ENCODE data around the gene DCTN4.

Gene DCTN4

DNA sequence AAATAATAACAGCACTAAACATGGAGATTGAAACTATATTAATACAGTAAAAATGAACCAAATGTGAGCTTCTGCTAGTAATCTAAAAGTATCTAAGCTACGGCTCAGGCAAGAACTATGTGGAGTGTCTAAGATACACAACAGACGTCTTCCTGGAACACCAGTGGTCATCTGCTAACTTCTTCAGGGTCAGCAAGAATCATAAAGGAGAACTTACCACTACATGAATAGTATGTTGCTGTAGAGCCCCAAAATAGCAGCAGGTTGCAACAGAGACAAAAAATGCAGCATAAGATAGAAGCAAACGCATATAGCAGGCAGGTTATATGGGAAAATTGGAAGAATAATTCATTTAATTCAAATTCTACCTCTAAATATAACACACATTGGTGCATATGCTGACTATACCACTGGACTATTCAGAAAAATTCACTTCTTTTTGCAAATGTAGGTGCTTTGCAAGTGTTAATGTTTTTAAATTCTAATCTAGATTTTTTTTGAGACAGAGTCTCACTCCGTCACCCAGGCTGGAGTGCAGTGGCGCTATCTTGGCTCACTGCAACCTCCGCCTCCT is 27.1 kb downstream of the DCTN4 start:
- no peak for DNase-seq

DNA sequence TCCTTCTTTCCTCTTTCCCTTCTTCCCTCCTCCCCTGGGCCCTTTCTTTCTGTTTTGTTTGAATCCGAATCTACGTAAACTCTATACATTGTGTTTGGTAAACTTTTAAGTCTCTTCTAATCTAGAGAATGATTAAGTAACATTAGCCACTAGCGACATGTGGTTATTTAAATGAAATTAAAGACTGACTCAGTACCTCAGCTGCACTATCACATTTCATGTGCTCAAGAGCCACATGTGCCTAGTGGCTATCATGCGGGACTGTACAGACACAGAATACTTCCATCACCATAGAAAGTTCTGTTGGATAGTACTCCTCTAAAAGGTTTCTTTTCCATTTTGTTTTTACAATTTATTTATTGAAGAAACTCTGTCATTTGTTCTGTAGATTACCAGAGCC is 29.0 kb downstream of the DCTN4 start:
- no peak for DNase-seq

DNA sequence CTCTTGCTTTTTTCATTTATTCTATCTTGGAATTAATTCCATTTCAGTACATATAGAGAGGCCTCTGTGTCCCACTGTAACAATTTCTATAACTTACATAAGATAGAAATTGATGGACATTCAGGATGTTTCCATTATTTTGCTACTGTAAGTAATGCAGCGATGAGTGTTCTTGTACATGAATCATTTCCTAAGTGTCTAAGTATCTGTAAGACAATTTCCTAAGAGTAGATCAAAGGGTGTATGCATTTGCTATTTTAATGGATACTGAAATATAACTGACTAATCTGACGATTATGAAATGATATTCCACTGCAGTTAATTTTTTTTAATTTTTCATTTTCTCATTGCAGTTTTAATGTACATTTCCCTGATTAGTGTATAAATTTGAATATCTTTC is 35.0 kb downstream of the DCTN4 start:
- DNase-seq: no peak

DNA sequence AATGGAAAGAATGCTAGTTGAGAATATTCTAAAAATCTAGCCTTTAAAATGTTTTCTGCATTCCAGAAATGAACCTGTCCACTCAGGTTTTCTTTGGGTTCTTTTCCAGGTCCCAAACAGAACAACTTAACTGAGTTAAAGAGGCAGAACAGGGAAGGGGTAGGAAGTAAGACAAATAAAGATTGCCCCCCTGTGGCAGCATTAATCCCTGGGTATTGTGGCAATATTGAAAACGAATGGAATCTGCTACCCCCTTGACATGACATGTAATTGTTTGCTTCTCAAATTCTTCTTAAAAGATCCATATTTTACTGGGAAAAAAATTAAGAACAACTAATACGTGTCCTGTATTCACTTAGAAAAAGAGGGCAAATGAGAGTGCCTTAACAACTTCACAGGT is 48.7 kb downstream of the DCTN4 start:
- peak; percentile 5 for DNase-seq

DNA sequence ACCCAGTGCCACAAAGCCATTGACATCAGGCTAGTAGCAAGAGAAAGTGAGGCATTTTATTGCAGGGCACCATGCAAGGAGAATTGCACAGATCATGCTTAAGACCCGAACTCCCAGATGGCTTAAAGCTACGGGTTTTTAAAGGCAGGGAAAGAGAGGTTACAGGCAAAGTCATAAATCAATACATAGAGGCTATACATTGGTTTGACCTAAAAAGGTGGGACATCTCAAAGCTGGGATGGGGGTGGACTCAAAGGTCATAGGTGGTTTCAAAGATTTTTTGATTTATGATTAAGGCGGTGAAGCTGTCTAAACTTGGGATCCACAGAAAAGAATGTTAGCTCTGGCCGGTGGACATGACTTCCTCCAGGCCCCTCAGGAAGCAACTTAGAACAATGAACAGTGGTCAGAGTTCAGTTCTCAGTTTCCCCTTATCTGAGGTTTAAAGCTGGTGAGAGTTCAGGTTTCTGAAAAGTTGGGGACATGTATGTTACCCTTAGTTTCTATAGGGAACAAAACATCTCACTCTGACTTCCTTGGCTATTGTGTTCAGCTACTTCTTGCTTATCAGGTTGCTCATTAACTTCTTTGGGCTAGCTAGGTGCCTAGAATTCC is 51.9 kb downstream of the DCTN4 start:
- no peak for DNase-seq

DNA sequence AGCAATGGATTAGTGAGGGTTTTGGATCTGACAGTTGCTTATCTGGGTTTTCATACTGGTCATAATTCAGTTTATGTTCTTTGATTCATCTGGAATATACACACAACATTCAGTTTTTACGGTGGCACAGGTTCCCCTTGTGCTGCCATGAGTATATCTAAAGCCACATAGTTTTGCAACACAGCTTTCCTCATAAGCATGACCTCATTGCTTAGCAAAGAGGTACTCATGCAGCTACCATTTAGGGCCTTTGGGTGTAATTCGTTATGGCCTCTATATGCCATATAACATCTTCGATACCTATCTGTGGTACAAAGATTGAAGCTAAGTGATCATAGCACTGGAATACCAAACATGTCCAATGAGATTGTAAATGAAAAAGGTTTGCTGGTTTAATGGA is 55.1 kb downstream of the DCTN4 start:
- DNase-seq: no peak

DNA sequence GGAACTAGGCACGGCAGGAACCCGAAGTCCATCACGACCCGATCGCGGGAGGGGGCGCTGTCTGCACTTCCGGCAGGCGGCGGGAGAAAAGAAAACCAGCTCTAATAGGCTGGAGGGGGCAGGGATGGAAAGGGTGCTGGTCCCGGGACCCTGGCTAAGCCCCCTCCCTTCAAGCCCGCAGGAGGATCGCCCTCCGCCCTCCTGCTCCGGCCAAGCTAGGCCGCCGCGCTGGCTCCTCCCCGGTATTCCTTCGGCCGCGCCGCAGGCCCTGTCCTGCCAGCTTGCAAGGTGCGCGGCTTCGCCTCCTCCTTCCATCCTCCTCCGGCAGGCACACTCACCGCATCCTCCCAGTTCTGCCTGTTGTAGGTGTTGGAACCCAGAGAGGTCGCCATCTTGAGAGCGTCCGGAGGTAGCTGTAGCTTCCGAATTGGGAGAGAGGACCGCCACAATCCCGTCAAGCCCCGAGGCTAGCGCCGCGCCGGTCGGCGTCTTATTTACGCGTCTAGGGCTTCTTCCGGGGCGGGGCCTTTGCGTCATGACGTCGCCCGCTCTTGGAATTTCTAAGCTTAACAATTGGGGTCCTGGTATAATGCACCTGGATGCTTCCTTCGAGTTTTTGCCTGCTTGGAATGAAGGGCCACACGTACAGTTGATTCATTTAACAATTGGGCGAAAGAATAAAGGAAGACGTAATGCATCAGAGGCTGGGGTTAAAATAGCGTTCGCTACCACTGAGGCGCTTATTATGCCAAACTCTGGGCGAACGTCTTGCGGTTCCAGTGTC is 58.0 kb downstream of the DCTN4 start, which contains the start of gene RBM22:
RBM22 (minus strand) TSS at position 469 of the 784 bp plus-strand sequence; CDS start at position 392, 77 bp downstream.
- DNase-seq: peak; percentile 93

DNA sequence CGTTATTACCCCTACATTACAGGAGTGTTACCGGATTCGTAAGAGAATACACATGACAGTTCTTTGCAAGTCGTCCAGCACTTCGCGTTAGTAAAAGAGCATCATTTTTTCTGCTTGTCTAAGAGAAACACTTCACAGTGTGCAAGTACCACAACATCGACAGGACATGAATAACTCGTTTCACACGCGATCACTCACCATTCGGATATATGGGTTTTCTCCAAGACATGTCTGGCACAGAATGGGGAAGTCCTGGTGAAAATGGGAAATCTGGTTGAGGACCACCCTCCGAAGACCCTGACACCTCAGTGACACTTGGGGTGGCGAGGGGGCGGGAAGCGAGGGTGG is 58.6 kb downstream of the DCTN4 start:
- no peak for DNase-seq

DNA sequence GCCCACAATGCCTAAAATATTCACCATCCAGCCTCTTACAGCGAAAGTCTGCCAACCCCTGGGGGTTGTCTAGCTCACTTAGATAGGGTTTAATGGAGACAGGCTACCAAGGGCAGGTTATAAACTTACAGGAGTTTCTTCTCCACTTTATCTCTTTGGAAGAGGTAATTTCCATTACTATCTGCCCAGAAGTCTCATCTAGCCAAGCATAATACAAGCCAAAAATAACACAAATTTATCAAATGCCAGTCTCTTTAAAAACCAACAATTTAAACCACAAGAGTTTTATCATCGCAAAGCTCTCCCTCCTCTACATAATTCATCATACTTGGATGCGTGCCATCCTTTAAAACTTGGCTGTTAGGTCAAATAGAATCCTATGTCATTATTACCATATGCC is 64.2 kb downstream of the DCTN4 start:
- DNase-seq: no peak

DNA sequence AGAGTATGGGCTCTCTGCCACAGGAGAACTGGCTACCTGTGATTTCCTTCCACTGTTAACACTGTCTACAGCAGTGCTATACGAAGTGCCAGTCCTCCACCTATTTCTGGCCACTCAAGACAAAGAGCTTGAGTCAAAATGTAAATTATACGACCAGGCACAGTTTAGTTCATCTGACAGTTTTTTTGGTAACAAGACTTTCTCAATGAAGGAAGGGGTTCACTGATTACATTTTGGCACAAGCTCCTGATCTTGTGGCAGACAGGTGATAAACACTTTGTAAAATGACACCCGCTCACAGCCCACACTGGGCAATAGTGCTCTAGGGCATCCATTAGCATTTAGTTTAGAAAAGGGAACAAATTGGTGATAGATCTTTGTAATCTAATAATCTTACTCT is 66.5 kb downstream of the DCTN4 start:
- DNase-seq: no peak

DNA sequence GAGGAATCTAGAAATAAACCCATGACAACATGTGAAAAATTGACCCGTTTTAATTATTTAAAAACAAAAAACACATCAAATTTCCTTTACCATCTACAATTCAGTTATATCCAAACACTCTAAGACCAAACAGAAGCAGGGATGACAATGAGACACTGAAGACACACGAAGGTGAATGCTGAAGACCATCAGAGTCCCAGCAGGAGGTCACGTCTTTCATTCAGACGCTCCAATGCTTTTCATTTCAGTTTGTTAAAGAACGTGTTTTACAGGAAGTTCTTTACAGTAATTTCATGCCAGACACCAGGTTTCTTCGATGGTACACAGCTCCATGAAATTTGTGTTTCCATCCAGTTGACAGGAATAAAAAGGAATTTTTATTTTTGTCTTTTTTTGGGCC is 68.1 kb downstream of the DCTN4 start:
- DNase-seq: no peak

DNA sequence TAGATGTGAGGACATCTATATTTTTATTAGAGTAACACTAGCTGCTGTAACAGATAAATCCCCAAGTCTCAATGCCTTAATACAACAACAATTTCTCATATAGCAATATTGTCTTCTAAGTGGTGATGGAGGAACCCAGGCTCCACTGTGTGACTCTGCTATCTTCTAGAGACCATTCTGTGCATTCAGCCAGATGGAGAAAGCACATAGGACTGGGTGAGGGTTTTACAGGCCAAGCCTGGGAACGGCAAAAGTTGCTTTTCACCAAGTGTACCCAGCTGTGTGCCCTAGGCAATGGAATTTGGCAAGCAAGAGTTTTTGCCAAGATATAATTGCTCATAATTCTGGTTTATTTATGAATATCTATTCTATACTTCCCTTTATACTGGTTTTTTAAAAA is 69.7 kb downstream of the DCTN4 start:
- DNase-seq: no peak

DNA sequence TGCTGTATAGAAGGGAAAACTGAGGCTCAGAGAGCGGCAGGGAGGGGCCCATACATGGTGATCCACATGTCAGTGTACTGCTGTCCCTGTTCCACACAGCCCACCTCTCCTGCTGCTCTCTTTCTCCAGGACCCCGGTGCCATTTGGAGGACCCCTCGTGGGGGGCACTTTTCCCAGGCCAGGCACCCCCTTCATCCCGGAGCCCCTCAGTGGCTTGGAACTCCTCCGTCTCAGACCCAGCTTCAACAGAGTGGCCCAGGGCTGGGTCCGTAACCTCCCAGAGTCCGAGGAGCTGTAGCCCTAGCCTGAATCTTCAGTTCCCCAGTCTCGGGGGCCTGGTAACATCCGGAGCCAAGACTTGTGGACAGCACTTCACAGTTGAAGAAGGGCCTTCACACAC is 82.2 kb downstream of the DCTN4 start:
- no peak for DNase-seq

DNA sequence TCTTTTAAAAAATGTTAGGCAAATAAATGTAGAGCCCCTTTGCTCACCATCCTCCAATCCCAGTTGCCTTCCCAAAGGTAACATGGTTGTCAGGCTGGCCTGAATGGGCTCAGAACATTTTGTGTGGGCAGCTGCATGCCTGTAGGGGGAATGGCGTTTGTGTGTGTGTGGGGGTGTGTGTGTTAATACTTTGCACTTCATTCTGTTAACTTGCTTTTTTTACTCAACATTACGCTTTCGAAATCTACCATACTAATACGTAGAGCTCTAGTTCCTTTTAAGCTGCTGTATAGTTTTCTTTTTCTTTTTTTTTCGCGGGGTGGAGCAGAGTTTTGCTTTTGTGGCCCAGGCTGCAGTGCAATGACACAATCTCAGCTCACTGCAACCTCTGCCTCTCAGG is 83.7 kb downstream of the DCTN4 start:
- no peak for DNase-seq

DNA sequence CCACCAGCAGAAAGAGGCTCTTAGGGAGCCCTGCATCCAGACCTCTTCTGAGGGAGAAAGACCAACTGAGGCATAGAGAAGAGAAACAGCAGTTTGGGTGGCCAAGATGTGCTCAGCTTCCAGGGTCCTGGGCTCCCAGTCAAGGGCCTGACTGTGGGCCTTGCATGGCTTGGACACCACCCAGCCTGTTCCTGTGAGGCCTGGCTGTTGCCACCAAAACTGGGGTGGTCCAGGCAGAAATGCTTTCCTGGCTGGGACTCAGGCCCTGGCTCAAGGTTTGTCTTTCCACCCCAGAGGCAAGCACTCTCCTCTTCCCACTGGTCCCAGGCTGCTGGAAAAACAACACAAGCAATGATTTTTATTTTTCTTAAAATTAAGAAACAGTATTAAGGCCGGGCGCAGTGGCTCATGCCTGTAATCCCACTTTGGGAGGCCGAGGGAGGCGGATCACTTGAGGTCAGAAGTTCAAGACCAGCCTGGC is 84.4 kb downstream of the DCTN4 start:
- DNase-seq: no peak

DNA sequence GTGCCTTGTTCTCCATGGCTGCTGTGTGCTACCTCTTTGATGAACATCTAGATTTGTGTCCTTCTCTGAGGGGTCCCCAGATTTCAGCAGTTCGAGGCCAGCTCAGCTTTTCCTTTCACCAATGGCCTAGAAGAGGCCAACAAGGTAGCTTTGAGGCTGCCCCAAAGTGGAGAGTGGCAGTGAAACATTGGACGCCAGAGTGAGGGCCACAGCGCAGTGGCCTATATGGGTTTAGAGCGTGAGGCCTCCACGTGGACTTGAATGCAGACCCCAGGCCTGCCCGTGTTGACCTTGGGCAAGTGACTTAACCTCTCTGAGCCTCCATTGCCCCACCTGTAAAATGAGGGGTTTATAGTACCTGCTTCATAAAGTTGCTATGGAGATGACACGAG is 85.9 kb downstream of the DCTN4 start:
- DNase-seq: no peak

DNA sequence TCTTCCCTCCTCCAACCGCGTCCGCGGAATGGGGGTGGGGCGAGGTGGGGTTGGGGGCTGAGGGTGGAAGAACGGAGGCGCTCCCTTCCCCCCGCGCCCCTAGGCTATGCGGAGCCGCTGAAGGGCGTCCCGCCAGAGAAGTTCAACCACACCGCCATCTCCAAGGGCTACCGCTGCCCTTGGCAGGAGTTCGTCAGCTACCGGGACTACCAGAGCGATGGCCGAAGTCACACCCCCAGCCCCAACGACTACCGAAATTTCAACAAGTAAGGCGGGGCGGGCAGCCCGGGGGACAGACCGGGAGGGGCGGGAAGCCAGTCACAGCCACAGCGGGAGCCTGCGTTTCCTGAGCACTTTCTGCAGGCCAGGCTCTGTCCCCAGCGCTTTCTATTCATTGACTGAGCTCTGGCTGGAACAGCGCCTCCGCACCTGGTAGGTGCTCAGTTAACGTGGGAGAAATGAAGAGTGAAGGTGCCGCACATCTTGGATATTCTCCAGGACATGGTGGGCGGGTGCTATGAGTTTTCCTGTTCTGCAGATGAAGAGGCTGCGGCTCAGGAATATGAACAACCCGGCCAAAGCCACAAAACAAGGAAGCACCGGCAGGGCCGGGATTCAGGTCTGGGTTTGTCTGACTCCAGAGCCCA is 86.5 kb downstream of the DCTN4 start:
- no peak for DNase-seq

DNA sequence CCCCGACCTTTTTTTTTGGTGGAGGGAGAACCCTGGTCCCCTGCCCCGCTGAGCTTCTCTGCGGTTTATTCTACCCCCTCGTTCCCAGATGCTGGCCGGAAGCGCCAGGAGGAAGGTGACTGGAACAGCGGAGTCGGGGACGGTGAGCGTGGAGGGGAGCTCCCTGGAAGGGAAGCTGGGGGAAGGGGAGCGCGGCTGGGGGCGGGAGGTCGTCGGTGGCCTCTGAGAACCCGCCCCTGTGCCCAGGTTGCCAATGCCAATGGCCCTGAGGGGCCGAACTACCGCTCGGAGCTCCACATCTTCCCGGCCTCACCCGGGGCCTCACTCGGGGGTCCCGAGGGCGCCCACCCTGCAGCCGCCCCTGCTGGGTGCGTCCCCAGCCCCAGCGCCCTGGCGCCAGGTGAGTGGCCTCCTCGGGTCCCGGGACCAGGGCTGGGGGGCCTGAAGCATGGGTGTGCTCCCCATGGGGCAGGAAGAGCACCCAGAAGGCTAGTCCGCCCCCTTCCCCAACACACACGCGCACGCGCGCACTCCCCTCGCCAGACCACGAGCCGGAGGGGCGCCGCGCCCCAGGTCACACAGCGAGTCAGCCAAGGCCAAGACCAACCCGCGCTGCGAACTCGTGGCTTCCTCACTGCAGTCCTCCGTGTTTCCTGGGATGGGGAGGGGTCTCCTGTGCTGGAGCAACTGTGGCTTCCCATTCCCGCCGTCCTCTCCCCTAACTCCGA is 87.1 kb downstream of the DCTN4 start:
- DNase-seq: no peak

DNA sequence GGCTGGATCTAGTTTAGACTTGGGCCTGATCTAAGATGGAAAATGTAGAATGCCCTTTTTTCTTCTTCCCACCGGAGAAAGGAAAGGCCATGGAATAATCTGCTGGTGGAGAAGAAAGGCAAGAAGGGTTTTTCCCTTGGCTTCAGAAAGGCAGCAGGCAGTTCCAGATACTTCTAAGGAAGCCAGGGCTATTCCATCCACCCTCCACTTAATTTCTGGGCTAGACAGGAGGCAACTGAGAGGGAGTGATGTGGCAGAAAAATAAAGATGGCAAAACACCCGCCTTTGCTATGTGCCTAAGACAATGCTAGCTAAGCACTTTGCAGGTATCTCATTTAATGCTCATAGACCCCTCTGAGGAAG is 87.9 kb downstream of the DCTN4 start:
- no peak for DNase-seq

DNA sequence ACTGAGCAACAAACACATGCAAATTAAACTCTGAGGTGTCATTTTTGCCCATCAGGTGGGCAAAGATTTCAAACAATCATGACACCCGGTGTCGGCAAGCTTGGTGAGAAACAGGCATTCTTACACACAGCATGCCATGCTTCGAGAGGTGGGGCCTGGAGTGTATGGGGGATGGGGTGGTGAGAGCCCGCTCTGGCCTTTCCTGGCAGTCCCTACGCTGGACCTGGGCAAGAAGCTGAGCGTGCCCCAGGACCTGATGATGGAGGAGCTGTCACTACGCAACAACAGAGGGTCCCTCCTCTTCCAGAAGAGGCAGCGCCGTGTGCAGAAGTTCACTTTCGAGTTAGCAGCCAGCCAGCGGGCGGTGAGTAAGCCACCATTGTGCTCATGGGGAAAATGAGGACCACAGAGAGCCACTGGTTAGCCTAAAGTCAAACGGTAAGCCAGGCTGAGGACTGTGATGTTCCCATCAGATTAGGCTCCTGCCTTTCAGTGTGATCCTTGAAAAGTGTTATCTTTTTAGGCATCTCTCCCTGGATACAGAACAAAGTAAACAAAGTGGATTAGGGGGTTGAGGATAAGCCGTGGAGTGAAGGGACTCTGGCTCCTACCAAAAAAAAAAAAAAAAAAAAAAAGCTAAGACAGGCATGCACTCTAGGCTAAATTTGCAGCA is 88.4 kb downstream of the DCTN4 start:
- DNase-seq: peak; percentile 77

DNA sequence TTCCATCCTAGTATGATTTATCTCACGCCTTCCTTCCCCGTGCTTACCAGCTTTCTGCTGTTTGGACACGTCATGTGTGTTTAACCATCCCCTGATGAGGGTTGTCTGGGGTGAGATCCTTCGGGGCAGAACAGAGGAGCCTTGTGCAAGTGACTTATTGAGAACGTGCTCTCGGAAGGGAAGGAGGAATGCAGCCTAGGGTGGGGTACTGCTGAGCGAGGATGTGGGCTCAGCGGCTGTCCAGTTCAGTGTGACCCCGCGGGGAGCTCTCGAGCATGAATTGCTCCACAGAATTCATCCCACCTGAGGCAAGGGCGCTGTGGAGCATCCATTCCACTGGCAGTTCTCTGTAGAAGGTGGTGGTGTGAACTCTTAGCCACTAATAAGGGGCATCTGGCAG is 93.8 kb downstream of the DCTN4 start:
- no peak for DNase-seq

DNA sequence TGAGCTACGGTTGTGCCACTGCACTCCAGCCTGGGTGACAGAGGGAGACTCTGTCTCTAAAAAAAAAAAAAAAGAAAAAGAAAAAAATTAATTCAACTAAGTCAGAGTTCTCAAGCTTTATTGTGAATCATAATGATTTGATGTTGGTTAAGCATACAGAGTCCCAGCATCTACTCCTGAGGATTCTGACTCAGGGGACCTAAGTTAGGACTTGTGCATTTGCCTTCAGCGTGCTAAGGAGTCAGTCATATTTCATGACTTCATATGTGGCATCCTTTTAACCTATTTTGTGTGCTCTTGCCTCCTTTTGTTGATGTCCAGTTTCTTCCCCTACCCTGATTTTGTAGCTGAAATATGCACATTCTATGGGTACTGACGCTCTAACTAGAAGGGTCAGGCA is 94.9 kb downstream of the DCTN4 start:
- DNase-seq: no peak
